IPS DF 6.9 (cell line): Measurements from ENCODE around the gene CSNK2B.

ENCODE experiments used
- DNase-seq: peaks from one replicate; pipeline ENCODE4 v3.0.0-alpha.2; 2013; ENCODE audit warnings: low read depth, low spot score
- H3K27ac ChIP-seq: one replicate; pipeline ENCODE4 v1.5.1; 2013; ENCODE audit warnings: low read length, control low read depth
- H3K27me3 ChIP-seq: 2 replicates; pipeline ENCODE4 v1.6.1; 2013; ENCODE audit warnings: mild to moderate bottlenecking, low read length; ENCODE audit not compliant: control insufficient read depth, insufficient read depth
- H3K36me3 ChIP-seq: 2 replicates; pipeline ENCODE4 v1.6.1; 2013; ENCODE audit warnings: low read length; ENCODE audit not compliant: control insufficient read depth, insufficient read depth
- H3K4me1 ChIP-seq: 2 replicates; pipeline ENCODE4 v1.6.1; 2013; ENCODE audit warnings: low read length; ENCODE audit not compliant: control insufficient read depth, insufficient read depth
- H3K4me3 ChIP-seq: 2 replicates; pipeline ENCODE4 v1.5.1; 2013; ENCODE audit warnings: mild to moderate bottlenecking, low read length
- H3K9me3 ChIP-seq: 2 replicates; pipeline ENCODE4 v1.6.1; 2013; ENCODE audit warnings: low read length, inconsistent platforms; ENCODE audit not compliant: control insufficient read depth, insufficient read depth
- WGBS: extraction: QIAGEN DNeasy Blood & Tissue Kit; methylation state at CpG from one replicate; pipeline ENCODE4 v1.1.7; 2013; ENCODE audit warnings: mixed read lengths, missing lambda C conversion rate; ENCODE audit not compliant: insufficient read length, insufficient coverage; 5-methylcytosine and 5-hydroxymethylcytosine counted together

Gene CSNK2B

GRCh38 chr6:31661262-31662123, 4.4 kb upstream of the CSNK2B start:
- Histone ChIP-seq H3K4me1 (0 out of 2 replicates have a peak, but pooled peaks cover 2% of the 10 kb centered on the region), H3K36me3 (0 out of 2 replicates have a peak, but pooled peaks cover 7% of the 10 kb centered on the region)

GRCh38 chr6:31662124-31662723, 3.7 kb upstream of the CSNK2B start:
- no peaks in the 10 kb centered on the region for H3K27me3 ChIP-seq
- no peak for DNase-seq
- H3K4me3 ChIP-seq = no peak overlapping the region
- H3K9me3 ChIP-seq = no peaks in the 10 kb centered on the region
- no peak overlapping the region for H3K27ac ChIP-seq
- H3K4me1 ChIP-seq = peaks cover 4% of the 10 kb centered on the region; the same call in 1 of the 2 replicates
- H3K36me3 ChIP-seq = 0 out of 2 replicates have a peak, but pooled peaks cover 7% of the 10 kb centered on the region
- no CpG with 5 or more reads among the region's 12 CpGs for WGBS

More at GRCh38 chr6:31661262-31662123, 4.4 kb upstream of the CSNK2B start:
- no peaks in the 10 kb centered on the region for H3K9me3 ChIP-seq
- no peak for DNase-seq
- no peaks in the 10 kb centered on the region for H3K27me3 ChIP-seq
- WGBS = no CpG with 5 or more reads among the region's 12 CpGs
- no peak overlapping the region for H3K4me3 ChIP-seq
- no peak overlapping the region for H3K27ac ChIP-seq

GRCh38 chr6:31663126-31663960, 2.5 kb upstream of the CSNK2B start:
- H3K27ac ChIP-seq = no peak overlapping the region
- H3K4me3 ChIP-seq = no peak overlapping the region; the same call in 1 of the 2 replicates
- DNase-seq = no peak
- H3K4me1 ChIP-seq = peaks cover 4% of the 10 kb centered on the region; the same call in 1 of the 2 replicates
- no peaks in the 10 kb centered on the region for H3K9me3 ChIP-seq
- peaks cover 11% of the 10 kb centered on the region; the same call in 1 of the 2 replicates for H3K36me3 ChIP-seq
- no CpG with 5 or more reads among the region's 9 CpGs for WGBS
- H3K27me3 ChIP-seq = no peaks in the 10 kb centered on the region

- Histone ChIP-seq H3K27ac (no peak overlapping the region), H3K4me3 (peak overlapping the region; percentile 98; the same call in 1 of the 2 replicates), H3K4me1 (peaks cover 4% of the 10 kb centered on the region; the same call in 1 of the 2 replicates), H3K27me3 (no peaks in the 10 kb centered on the region), H3K9me3 (no peaks in the 10 kb centered on the region), H3K36me3 (peaks cover 18% of the 10 kb centered on the region)
- no peak for DNase-seq
- WGBS = no CpG with 5 or more reads among the region's 17 CpGs
Measured at GRCh38 chr6:31663961-31664789, 1.7 kb upstream of the CSNK2B start.

GRCh38 chr6:31664790-31665500, 935 bp upstream of the CSNK2B start, which contains the start of gene GPANK1:
TSS of gene GPANK1 (minus strand) at chr6:31664997. CDS start at chr6:31664478, 519 bp downstream.
- Histone ChIP-seq H3K36me3 (peaks cover 24% of the 10 kb centered on the region), H3K4me3 (peak within 1 kb of the TSS; percentile 98), H3K4me1 (peaks cover 2% of the 10 kb centered on the region; the same call in 1 of the 2 replicates), H3K27me3 (no peaks in the 10 kb centered on the region), H3K9me3 (no peaks in the 10 kb centered on the region), H3K27ac (no peak within 1 kb of the TSS)
- no peak for DNase-seq
- no CpG with 5 or more reads among the region's 39 CpGs for WGBS

GRCh38 chr6:31666337-31666965, 571 bp downstream of the CSNK2B start:
- peaks cover 2% of the 10 kb centered on the region; the same call in 1 of the 2 replicates for H3K4me1 ChIP-seq
- H3K4me3 ChIP-seq = peak overlapping the region; percentile 98
- no peak for DNase-seq
- no peaks in the 10 kb centered on the region for H3K9me3 ChIP-seq
- H3K36me3 ChIP-seq = peaks cover 35% of the 10 kb centered on the region
- no peaks in the 10 kb centered on the region for H3K27me3 ChIP-seq
- no peak overlapping the region for H3K27ac ChIP-seq
- no CpG with 5 or more reads among the region's 15 CpGs for WGBS

GRCh38 chr6:31669676-31670075, 3.8 kb downstream of the CSNK2B start, which contains the start of gene LY6G5B:
TSS of gene LY6G5B (plus strand) at chr6:31669976. CDS start at chr6:31670951, 975 bp downstream.
- 100% methylated on average over 2 of the region's 8 CpGs for WGBS
- Histone ChIP-seq H3K27me3 (no peaks in the 10 kb centered on the region), H3K4me3 (no peak within 1 kb of the TSS), H3K4me1 (peaks cover 2% of the 10 kb centered on the region; the same call in 1 of the 2 replicates), H3K9me3 (no peaks in the 10 kb centered on the region), H3K27ac (no peak within 1 kb of the TSS), H3K36me3 (peaks cover 35% of the 10 kb centered on the region)
- no peak for DNase-seq

GRCh38 chr6:31676322-31676903, 10.5 kb downstream of the CSNK2B start:
- Histone ChIP-seq H3K4me1 (no peaks in the 10 kb centered on the region), H3K9me3 (no peaks in the 10 kb centered on the region), H3K36me3 (peaks cover 6% of the 10 kb centered on the region), H3K27me3 (0 out of 2 replicates have a peak, but pooled peaks cover under 1% of the 10 kb centered on the region), H3K27ac (no peak overlapping the region), H3K4me3 (no peak overlapping the region)
- no CpG with 5 or more reads among the region's 4 CpGs for WGBS
- DNase-seq = no peak
